K562 (cell line): Measurements from ENCODE around the gene BARX2. TPM values are rescaled to one million over a fixed set of nuclear protein-coding genes. Genes with fewer than 3 reads are reported as not detected.

ENCODE experiments used
- ATAC-seq: fragments of 200-7000 bp; cut with Tn5 transposase; 3 replicates; pipeline ENCODE4 v1.9.1; 2020; ENCODE audit warnings: moderate library complexity
- BruUV-seq: library from RNA; stranded (reverse); fragments of 400-500 nt; replicated peaks from 2 replicates; lab custom pipeline; 2021; lab: Mats Ljungman, UMichigan
- CTCF ChIA-PET: fragments of 300-600 bp; formaldehyde crosslinking; extraction: SDS; loops from one replicate; lab custom pipeline; 2021; ENCODE audit warnings: low intra/inter-chr PET ratio; lab: Yijun Ruan, JAX
- POLR2A ChIA-PET: fragments of 300-600, 350-650 bp; sonication (Branson Sonifier 250); formaldehyde crosslinking; extraction: SDS; loops from one replicate; lab custom pipeline; 2021; ENCODE audit warnings: antibody characterized with exemption, inconsistent platforms; lab: Yijun Ruan, JAX
- DNase-seq, 4 experiments: peaks; one replicate each; pipeline versions ENCODE4 v3.0.0 to v3.0.0-alpha.2; 2011 to 2018; ENCODE audit warnings: low spot score in 3 of 4, mixed read lengths in 3 of 4; ENCODE audit errors: extremely low read depth in 1 of 4
- FAIRE-seq: peaks from 2 replicates; lab custom pipeline; 2011; peaks lifted over from hg19 to GRCh38; lab: Jason Lieb, UNC
- H2AFZ ChIP-seq: 2 replicates; pipeline ENCODE4 v1.6.0; 2011; ENCODE audit warnings: low read depth, low read length, control low read depth, inconsistent platforms
- H3K27ac ChIP-seq: fragments of 200-600 bp; 3 replicates; pipeline ENCODE4 v1.8.0; 2011; ENCODE audit warnings: low read depth, mild to moderate bottlenecking, control low read depth, inconsistent platforms, low read length, moderate library complexity, mixed read lengths; ENCODE audit errors: extremely low read depth
- H3K27me3 ChIP-seq, 2 experiments: fragments of 300-600 bp in 1 of 2; 2 replicates in 1 of 2; 3 replicates in 1 of 2; pipeline versions ENCODE4 v1.6.0 to v1.8.0; 2011; ENCODE audit warnings: inconsistent platforms in 2 of 2, low read length in 2 of 2, mild to moderate bottlenecking in 1 of 2, mixed read lengths in 1 of 2, moderate library complexity in 1 of 2; ENCODE audit not compliant: control insufficient read depth in 2 of 2, insufficient read depth in 2 of 2
- H3K36me3 ChIP-seq: fragments of 300-600 bp; 3 replicates; pipeline ENCODE4 v1.8.0; 2011; ENCODE audit warnings: mild to moderate bottlenecking, low read length, inconsistent platforms; ENCODE audit not compliant: control insufficient read depth, insufficient read depth
- H3K4me1 ChIP-seq, 2 experiments: fragments of 200-600 bp in 1 of 2; replicated peaks in 1 of 2; 2 replicates in 1 of 2; 3 replicates in 1 of 2; pipeline versions ENCODE4 v1.5.1 to v1.8.0; 2011; ENCODE audit warnings: inconsistent platforms in 2 of 2, low read length in 2 of 2, mild to moderate bottlenecking in 1 of 2, mixed read lengths in 1 of 2, moderate library complexity in 1 of 2; ENCODE audit not compliant: control insufficient read depth in 2 of 2, insufficient read depth in 2 of 2
- H3K4me2 ChIP-seq: 2 replicates; pipeline ENCODE4 v1.6.1; 2011; ENCODE audit warnings: low read length, control low read depth, inconsistent platforms, mixed read lengths; ENCODE audit not compliant: insufficient read depth
- H3K4me3 ChIP-seq: fragments of 200-600 bp; sonication (generic), shearing (Covaris generic); 2 replicates; pipeline ENCODE4 v1.5.1; 2016; ENCODE audit warnings: control low read depth, inconsistent platforms
- H3K79me2 ChIP-seq: fragments of 200-600 bp; 3 replicates; pipeline ENCODE4 v1.8.0; 2011; ENCODE audit warnings: low read length, inconsistent platforms; ENCODE audit not compliant: control insufficient read depth, insufficient read depth
- H3K9ac ChIP-seq, 2 experiments: 2 replicates each; pipeline versions ENCODE4 v1.6.0 to v1.6.1; 2011; ENCODE audit warnings: low read depth in 2 of 2, low read length in 2 of 2, control low read depth in 1 of 2, inconsistent platforms in 1 of 2, mild to moderate bottlenecking in 1 of 2, mixed read lengths in 1 of 2; ENCODE audit not compliant: insufficient read depth in 1 of 2
- H3K9me1 ChIP-seq: one replicate; pipeline ENCODE4 v1.6.0; 2011; ENCODE audit warnings: inconsistent platforms, mild to moderate bottlenecking, low read length, moderate library complexity; ENCODE audit not compliant: control insufficient read depth, insufficient read depth
- H3K9me3 ChIP-seq: replicated peaks from 2 replicates; pipeline ENCODE4 v1.5.1; 2011; ENCODE audit warnings: low read depth, low read length, inconsistent platforms; ENCODE audit not compliant: control insufficient read depth, insufficient read depth
- H4K20me1 ChIP-seq: replicated peaks from 2 replicates; pipeline ENCODE4 v1.6.1; 2011; ENCODE audit warnings: low read length, inconsistent platforms, mixed read lengths; ENCODE audit not compliant: control insufficient read depth, insufficient read depth
- ARID1B ChIP-seq: fragments of 450-650 bp; IDR thresholded peaks from 2 replicates; pipeline ENCODE4 v1.6.1; 2016; ENCODE audit warnings: antibody characterized with exemption, mild to moderate bottlenecking, inconsistent platforms
- CAMTA2 ChIP-seq: fragments of 250-450 bp; sonication (Bioruptor Pico); conservative IDR thresholded peaks from 2 replicates; pipeline ENCODE4 v1.5.1; 2022
- CBX2 ChIP-seq: fragments of 200-600 bp; sonication (generic); IDR thresholded peaks from one replicate; pipeline ENCODE4 v1.6.1; 2012; ENCODE audit warnings: mild to moderate bottlenecking, low read length, inconsistent platforms; ENCODE audit not compliant: insufficient read depth, poor library complexity, severe bottlenecking
- CEBPB ChIP-seq: fragments of 450-650 bp; IDR thresholded peaks from 2 replicates; pipeline ENCODE4 v1.6.1; 2016; ENCODE audit warnings: missing genetic modification characterization, missing compliant biosample characterization
- CREB1 ChIP-seq, 2 experiments: sonication (generic) in 1 of 2; formaldehyde crosslinking in 1 of 2; IDR thresholded peaks; 2 replicates each; pipeline versions ENCODE4 v1.6.1 to v1.8.0; 2012 to 2022; ENCODE audit warnings: inconsistent platforms in 1 of 2, mild to moderate bottlenecking in 1 of 2, missing genetic modification reagents in 1 of 2, moderate library complexity in 1 of 2
- DNMT1 ChIP-seq: fragments of 450-650 bp; IDR thresholded peaks from 2 replicates; pipeline ENCODE4 v1.6.1; 2016; ENCODE audit warnings: antibody characterized with exemption, mild to moderate bottlenecking
- ERF ChIP-seq: fragments of 450-650 bp; formaldehyde crosslinking; IDR thresholded peaks from 2 replicates; pipeline ENCODE4 v1.4.0; 2020; ENCODE audit warnings: mild to moderate bottlenecking, mixed read lengths
- KAT7 ChIP-seq: sonication (generic); formaldehyde crosslinking; IDR thresholded peaks from 2 replicates; pipeline ENCODE4 v1.8.0; 2022; ENCODE audit warnings: missing genetic modification reagents, mild to moderate bottlenecking, borderline replicate concordance
- MAFF ChIP-seq: IDR thresholded peaks from 2 replicates; pipeline ENCODE4 v1.6.1; 2012; ENCODE audit warnings: low read length, improper control_type of control experiment
- MYBL2 ChIP-seq, 2 experiments: fragments of 450-650 bp in 1 of 2; sonication (generic) in 1 of 2; formaldehyde crosslinking in 1 of 2; IDR thresholded peaks; 2 replicates each; pipeline versions ENCODE4 v1.6.1 to v1.8.1; 2017 to 2022; ENCODE audit warnings: borderline replicate concordance in 1 of 2, inconsistent platforms in 1 of 2, low read depth in 1 of 2, mild to moderate bottlenecking in 1 of 2, missing genetic modification reagents in 1 of 2, moderate library complexity in 1 of 2
- ZNF717 ChIP-seq: fragments of 250-450 bp; sonication (Bioruptor Pico); IDR thresholded peaks from 2 replicates; pipeline ENCODE4 v1.5.0; 2021
- ZNF778 ChIP-seq: fragments of 450-650 bp; formaldehyde crosslinking; IDR thresholded peaks from 2 replicates; pipeline ENCODE4 v1.4.0; 2020; ENCODE audit warnings: mild to moderate bottlenecking, moderate library complexity
- WGBS: fragments of 100-300 bp; shearing (Covaris generic); methylation state at CpG from one replicate; pipeline ENCODE4 v1.1.6; 2016; ENCODE audit warnings: low coverage, mixed read lengths; ENCODE audit not compliant: insufficient coverage; ENCODE audit errors: missing lambda C conversion rate; 5-methylcytosine and 5-hydroxymethylcytosine counted together
- in situ Hi-C: fragments of 300-500 bp; cut with MboI; formaldehyde crosslinking; loops from 4 replicates; pipeline ENCODE4 v1.15.0; 2018; ENCODE audit warnings: inconsistent platforms, mixed read lengths
- intact Hi-C: fragments of 100-400 bp; cut with micrococcal nuclease; formaldehyde crosslinking; loops from 2 replicates; pipeline ENCODE4 v1.14.2; 2022
- polyA plus RNA-seq, 8 experiments: library from polyadenylated mRNA; depleted of rRNA in 4 of 8; stranded (reverse) in 5 of 8; unstranded in 3 of 8; fragments of >200 nt; fragmentation: Nextera tagmentation in 2 of 8; fragmentation: Illumina TruSeq in 1 of 8; extraction: Ambion mirVana in 2 of 8; extraction: Trizol in 1 of 8; gene quantifications; 2 replicates each; pipeline versions ENCODE4 v1.2.1 to v1.2.3, GENCODE V29; 2011 to 2014; ENCODE audit warnings: inconsistent platforms in 1 of 8, missing spikeins in 1 of 8
- total RNA-seq, 7 experiments: library from RNA; depleted of rRNA in 6 of 7; stranded (reverse); fragments of >200 nt in 6 of 7; fragmentation: Illumina TruSeq in 2 of 7; extraction: Trizol in 2 of 7; gene quantifications; 2 replicates each; pipeline versions ENCODE4 v1.2.1 to v1.2.3, GENCODE V29; 2011 to 2021; ENCODE audit warnings: low replicate concordance in 1 of 7
- TF ChIP-seq, protein P1 (sequence below): fragments of 250-450 bp; sonication (Bioruptor Pico); IDR thresholded peaks from 2 replicates; pipeline ENCODE4 v1.8.0; 2021; ENCODE audit warnings: borderline replicate concordance, mild to moderate bottlenecking, moderate library complexity; ENCODE audit not compliant: poor library complexity, severe bottlenecking
- TF ChIP-seq, protein P2 (sequence below): IDR thresholded peaks from 3 replicates; pipeline ENCODE4 v1.6.1; 2011; ENCODE audit warnings: borderline replicate concordance, mild to moderate bottlenecking, moderate library complexity; ENCODE audit not compliant: insufficient read length; ENCODE audit errors: extremely low read depth
- TF ChIP-seq, protein P3 (sequence below), 2 experiments: fragments of 450-650 bp in 1 of 2; IDR thresholded peaks; 2 replicates each; pipeline ENCODE4 v1.6.1; 2011 to 2017; ENCODE audit warnings: low read depth in 2 of 2, antibody characterized with exemption in 1 of 2, borderline replicate concordance in 1 of 2, low read length in 1 of 2, mild to moderate bottlenecking in 1 of 2, mixed read lengths in 1 of 2; ENCODE audit not compliant: control insufficient read depth in 1 of 2

Gene BARX2
- total and polyA plus RNA-seq, 9 of the 15 experiments (the other 6 are each of a cell fraction or from before 2014, with no cell fraction given): not detected

DNA sequence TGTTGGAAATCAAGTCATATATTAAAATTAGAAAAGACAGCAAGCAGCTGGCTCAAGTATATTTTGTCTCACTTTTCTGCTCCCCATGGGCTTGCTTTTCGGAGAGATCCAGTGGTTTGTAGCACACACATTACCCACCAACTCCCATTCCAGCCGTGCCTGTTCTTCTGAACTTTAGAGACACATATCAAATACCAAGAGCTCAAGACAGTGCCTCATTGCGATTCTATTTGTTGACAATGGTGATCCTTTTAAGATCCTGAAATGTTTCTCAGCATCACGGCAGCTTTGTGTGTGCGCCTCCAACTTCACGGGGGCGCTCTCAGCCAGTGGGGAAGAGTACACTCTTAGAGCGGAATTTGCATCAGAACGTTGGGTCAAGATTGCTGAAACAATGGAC, 52.9 kb downstream of the BARX2 start:
- POLR2A ChIA-PET: interaction anchor here (0.7 kb wide), 1 partner anchor 26 kb away, joined by 3 read pairs; no protein-coding TSS in a partner anchor
- ATAC-seq: no peak
- TF ChIP-seq DNMT1: no peak
- TF ChIP-seq, protein P1, sequence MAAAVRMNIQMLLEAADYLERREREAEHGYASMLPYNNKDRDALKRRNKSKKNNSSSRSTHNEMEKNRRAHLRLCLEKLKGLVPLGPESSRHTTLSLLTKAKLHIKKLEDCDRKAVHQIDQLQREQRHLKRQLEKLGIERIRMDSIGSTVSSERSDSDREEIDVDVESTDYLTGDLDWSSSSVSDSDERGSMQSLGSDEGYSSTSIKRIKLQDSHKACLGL (CRISPR knock-in tag): no peak
- TF ChIP-seq ZNF778 (CRISPR knock-in tag): no peak
- no peak for TF ChIP-seq CBX2
- TF ChIP-seq MAFF: no peak
- TF ChIP-seq MYBL2 (IDR thresholded peaks at IDR 0.05; ENCODE audit: low read depth): no peak
- no peak for TF ChIP-seq MYBL2 (CRISPR knock-in tag; IDR thresholded peaks at IDR 0.05; ENCODE audit: borderline replicate concordance)
- no peak for TF ChIP-seq KAT7 (CRISPR knock-in tag)
- no peak for TF ChIP-seq ZNF717 (CRISPR knock-in tag)
- TF ChIP-seq, protein P2, sequence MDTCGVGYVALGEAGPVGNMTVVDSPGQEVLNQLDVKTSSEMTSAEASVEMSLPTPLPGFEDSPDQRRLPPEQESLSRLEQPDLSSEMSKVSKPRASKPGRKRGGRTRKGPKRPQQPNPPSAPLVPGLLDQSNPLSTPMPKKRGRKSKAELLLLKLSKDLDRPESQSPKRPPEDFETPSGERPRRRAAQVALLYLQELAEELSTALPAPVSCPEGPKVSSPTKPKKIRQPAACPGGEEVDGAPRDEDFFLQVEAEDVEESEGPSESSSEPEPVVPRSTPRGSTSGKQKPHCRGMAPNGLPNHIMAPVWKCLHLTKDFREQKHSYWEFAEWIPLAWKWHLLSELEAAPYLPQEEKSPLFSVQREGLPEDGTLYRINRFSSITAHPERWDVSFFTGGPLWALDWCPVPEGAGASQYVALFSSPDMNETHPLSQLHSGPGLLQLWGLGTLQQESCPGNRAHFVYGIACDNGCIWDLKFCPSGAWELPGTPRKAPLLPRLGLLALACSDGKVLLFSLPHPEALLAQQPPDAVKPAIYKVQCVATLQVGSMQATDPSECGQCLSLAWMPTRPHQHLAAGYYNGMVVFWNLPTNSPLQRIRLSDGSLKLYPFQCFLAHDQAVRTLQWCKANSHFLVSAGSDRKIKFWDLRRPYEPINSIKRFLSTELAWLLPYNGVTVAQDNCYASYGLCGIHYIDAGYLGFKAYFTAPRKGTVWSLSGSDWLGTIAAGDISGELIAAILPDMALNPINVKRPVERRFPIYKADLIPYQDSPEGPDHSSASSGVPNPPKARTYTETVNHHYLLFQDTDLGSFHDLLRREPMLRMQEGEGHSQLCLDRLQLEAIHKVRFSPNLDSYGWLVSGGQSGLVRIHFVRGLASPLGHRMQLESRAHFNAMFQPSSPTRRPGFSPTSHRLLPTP: no peak
- TF ChIP-seq ARID1B: no peak
- TF ChIP-seq CREB1 (IDR thresholded peaks at IDR 0.05): no peak
- TF ChIP-seq CREB1 (CRISPR knock-in tag; IDR thresholded peaks at IDR 0.05): no peak
- TF ChIP-seq ERF (CRISPR knock-in tag): no peak
- no peak for TF ChIP-seq CAMTA2
- TF ChIP-seq CEBPB: no peak
- TF ChIP-seq, protein P3, sequence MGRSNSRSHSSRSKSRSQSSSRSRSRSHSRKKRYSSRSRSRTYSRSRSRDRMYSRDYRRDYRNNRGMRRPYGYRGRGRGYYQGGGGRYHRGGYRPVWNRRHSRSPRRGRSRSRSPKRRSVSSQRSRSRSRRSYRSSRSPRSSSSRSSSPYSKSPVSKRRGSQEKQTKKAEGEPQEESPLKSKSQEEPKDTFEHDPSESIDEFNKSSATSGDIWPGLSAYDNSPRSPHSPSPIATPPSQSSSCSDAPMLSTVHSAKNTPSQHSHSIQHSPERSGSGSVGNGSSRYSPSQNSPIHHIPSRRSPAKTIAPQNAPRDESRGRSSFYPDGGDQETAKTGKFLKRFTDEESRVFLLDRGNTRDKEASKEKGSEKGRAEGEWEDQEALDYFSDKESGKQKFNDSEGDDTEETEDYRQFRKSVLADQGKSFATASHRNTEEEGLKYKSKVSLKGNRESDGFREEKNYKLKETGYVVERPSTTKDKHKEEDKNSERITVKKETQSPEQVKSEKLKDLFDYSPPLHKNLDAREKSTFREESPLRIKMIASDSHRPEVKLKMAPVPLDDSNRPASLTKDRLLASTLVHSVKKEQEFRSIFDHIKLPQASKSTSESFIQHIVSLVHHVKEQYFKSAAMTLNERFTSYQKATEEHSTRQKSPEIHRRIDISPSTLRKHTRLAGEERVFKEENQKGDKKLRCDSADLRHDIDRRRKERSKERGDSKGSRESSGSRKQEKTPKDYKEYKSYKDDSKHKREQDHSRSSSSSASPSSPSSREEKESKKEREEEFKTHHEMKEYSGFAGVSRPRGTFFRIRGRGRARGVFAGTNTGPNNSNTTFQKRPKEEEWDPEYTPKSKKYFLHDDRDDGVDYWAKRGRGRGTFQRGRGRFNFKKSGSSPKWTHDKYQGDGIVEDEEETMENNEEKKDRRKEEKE (IDR thresholded peaks at IDR 0.05; ENCODE audit: borderline replicate concordance in 1 of 2, control insufficient read depth in 1 of 2, low read depth in 2 of 2, low read length in 1 of 2): no peak

More for the DNA sequence above, 52.9 kb downstream of the BARX2 start:
- intact Hi-C loops: no loop called here
- no peak overlapping the region for H3K9ac ChIP-seq
- H3K36me3 ChIP-seq: no peaks in the 10 kb centered on the region
- H3K4me2 ChIP-seq: no peak overlapping the region
- H3K9me1 ChIP-seq: no peaks in the 10 kb centered on the region
- no TSS peak for BruUV-seq
- CTCF ChIA-PET: no interaction called here
- no peak overlapping the region for H2AFZ ChIP-seq
- 2% methylated on average over 9 of the region's 9 CpGs for WGBS
- FAIRE-seq: no peak
- H3K4me1 ChIP-seq: no peaks in the 10 kb centered on the region
- no peaks in the 10 kb centered on the region for H3K79me2 ChIP-seq
- no peaks in the 10 kb centered on the region for H4K20me1 ChIP-seq
- no peak overlapping the region for H3K4me3 ChIP-seq
- no peak for DNase-seq
- in situ Hi-C loops: no loop called here
- no peaks in the 10 kb centered on the region for H3K9me3 ChIP-seq
- no peaks in the 10 kb centered on the region for H3K27me3 ChIP-seq
- no peak overlapping the region for H3K27ac ChIP-seq
